Hematopoietic multipotent progenitor cell treated with erythropoietin and hydrocortisone succinate and interleukin-3 and kit ligand, for 8 days (in vitro differentiated cells): ENCODE results near the gene YKT6.
A peak's percentile ranks its signal among the peaks of the same experiment; 100 is the strongest.

Experiments used
- DNase-seq: peaks from one replicate; pipeline ENCODE4 v3.0.0-alpha.2; 2015

Gene YKT6

DNA sequence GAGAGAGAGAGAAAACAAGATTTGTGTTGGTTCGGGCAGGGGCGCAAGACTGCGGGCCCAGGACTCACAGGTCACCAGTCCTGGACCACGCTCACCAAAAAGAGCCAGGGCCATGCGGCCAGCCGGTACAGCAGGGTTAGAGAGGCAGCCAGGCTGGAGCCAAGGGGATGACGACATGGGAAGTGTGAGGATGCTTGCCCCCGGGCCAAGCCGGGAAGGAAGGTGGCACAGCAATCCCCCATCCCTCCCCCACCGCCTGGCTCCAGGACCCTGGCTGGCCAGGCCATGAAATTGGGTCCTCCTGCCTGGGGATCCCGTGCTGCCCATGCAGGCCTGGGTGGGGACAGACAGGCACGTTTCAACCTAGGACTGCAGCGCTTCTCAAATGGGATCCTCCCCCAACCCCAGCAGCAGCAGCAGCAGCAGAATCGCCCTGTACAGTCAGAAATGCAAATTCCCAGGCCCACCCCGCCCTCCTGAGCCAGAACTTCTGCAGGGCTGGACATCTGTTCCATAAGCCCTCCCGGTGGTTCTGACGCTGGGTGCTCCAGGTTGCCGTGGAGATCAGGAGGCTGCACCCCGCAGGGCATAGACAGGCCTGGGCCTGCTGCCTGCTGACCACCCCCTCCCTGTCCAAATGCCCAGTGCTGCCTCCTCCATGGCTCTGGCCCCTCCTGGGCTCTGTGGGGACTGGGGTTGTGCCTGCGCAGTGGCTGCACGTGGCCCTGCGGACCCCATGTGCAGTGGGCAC is 35.0 kb downstream of the YKT6 start:
- DNase-seq: no peak

DNA sequence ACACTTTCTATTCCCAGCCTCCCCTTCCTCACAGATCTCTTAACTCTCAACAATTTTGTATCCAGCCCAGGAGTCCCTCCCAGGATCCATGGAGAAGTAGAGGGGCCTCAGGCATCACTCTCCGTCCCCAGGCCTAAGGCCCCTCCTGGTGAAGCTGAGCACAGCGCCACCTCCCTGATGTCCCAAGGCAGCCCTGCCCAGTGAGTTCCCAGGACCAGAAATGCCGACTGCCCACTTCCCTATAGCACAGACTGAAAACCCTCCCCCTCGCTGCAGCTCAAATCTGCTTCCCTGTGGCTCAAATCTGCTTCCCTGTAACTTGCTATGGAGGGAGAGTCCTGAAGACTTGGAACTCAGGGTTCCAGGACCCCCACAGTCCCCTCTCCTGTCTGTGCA is 35.6 kb downstream of the YKT6 start:
- no peak for DNase-seq

DNA sequence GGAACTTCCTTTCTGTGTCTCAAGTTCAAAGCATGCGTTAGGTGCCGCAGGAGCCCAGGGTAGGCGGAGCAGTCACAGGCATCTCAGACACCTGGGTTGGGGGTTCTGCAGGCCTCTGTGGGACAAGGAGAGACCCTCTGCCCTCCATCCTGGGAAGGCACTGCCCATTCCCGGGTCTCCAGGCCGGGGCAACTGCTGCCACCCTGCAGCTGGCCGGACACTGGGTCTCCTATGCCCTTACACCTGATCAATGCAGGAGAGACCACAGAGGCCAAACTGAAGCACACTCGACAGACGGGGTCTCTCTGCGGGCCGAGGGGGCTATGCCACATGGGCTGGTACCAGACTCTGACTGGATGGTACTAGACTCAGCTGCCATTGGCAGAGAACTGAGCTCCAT is 36.9 kb downstream of the YKT6 start:
- DNase-seq: no peak

DNA sequence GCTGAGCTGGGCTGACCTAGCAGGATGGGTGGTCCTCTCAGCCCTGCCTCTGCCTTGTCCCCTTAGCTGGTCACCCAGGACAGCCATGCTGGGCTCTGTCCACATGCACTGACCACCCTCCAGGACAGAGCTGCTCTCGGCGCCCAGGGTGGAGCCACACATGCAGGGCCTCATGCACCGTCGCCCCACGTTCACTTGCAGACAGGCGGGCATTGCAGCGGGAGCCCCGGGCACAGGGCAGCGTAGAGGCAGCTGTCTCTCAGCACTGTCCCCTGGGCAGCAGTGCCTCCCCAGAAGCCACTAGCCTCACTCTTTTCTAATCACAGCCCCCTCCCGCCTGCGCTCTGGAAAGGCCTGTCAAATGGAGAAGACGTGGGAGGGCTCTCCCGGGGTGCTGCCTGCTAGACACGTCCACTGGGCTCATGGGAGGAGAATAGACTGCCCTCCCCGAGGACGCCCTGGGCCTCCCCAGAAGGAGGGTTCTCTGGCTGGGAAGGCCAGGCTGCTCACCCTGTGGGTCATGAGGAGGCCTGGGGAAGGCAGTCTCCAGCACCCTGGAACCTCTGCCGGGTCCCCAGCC is 37.4 kb downstream of the YKT6 start:
- no peak for DNase-seq

DNA sequence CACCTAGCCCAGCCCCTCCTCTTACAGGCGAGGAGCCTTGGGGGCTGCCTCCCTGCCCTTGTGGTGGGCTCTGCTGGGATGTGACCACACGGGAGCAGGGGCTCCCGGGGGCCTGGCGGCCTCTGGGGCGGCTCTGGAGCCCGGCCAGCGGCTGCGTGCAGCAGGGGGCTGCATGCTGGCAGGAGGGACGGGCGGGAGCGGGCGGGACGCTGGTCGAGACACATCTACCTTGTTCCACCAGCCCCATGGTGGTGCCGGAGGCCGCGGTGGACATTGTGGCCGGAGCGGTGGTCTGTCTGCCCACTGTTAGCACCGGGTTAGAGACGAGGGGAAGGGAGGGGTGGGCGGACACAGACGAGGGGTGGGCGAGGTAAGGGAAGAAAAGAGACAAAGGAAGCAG is 38.6 kb downstream of the YKT6 start:
- no peak for DNase-seq

DNA sequence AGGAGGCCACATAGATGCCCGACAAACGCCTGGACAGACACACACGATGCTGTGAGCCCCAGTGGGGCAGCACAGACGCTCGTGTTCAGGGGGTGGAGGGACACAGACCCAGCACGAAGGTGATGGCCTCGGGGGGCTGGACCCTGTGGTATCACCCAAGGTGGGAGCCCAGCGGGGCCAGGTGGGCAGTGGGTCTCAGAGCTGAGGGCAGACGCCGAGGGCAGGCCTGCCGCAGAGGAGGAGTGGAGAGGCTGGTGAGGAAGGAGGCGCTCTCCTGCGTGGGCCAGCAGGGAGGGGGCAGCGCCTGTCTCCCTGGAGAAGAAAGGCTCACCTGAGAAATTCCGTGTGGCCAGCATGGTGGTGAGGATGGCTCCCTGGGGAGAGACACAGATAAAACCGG is 39.6 kb downstream of the YKT6 start:
- no peak for DNase-seq

DNA sequence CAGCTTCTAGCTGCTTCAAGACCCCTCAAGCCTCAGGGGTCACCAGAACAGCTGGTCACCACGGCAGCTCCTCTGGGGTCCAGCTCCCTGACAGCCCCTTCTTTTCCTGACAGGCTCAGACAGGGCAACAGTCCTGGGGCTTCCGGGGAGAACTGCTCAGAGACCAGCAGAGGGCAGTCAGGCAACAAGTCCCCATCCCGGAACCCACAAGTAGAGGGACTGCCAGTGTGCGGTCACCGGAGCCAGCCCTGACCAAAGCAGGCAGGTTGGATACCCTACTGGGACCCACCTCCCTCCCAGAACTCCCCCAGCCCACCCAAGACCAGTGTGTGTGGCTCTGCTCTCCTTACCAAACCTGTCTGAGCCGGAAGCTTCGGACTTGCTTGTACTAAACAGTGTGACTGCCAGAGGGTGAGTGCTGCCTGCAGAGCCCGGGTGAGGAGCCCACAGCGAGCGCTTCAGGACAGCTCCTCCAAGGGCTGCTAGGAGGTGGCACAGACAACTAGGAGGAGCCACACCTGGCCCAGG is 40.3 kb downstream of the YKT6 start:
- peak; percentile 79 for DNase-seq

DNA sequence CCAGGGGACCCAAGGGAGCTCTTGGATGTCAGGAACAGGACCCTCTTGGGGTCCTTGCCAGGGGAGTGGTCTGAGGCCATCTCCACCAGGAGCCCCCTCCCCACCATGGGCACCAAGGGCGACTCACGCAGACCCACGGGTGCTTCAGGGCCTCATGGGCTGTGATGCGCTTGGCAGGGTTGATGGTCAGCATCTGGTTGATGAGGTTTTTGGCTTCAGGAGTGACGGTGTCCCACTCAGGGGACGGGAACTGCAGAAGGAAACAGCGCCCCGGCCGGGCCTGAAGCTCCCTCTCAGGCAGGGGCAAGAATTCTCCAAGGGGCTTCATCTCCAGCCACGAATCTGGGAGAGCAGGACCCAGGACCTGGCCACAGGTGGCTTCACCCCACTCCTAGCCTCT is 41.3 kb downstream of the YKT6 start:
- DNase-seq: no peak

DNA sequence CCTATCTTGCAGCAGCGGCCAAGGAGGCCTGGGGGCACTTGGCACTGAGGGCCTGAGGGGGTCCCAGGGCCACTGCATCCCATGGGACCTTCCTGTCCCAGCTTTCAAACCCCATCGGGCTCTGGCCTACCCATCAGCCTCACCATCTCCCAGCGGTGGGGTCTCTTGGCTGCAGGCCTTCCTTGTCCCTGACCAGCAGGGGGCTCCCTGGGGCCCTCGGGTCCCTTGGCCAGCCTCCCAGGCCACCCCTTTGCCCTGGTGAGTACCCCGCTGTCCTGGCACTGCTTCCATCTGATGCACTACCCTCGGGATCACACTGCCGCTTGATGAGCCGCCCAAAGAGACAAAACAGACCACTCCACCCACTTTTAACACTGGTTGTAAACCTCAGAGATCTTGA is 43.5 kb downstream of the YKT6 start:
- DNase-seq: peak; percentile 19

DNA sequence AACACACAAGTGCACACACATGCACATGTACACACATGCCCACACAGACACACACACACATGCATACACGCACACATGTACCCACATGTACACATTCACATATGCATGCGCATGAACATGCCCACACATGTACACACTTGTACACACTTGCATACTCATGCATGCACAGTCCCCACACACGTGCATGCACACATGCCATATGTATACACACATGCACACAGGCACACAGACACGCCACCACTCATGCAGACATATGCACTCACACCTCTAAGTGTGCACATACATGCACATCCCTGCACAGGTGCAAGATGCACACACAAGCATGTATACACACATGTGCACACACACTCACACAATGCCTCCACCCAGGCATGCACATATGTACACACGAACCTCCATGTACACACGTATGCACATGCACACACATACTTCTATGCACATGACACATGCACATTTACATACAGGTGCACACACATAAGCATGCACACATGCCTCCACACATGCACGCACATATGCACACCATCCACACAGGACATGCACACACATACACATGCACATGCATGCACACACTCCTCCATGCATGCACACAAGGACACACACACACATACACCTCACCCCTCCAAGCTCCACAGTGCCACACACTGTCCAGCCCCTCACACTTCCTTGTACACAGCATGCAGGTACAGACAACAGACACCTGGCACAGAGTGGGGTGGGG is 45.8 kb downstream of the YKT6 start:
- DNase-seq: no peak

DNA sequence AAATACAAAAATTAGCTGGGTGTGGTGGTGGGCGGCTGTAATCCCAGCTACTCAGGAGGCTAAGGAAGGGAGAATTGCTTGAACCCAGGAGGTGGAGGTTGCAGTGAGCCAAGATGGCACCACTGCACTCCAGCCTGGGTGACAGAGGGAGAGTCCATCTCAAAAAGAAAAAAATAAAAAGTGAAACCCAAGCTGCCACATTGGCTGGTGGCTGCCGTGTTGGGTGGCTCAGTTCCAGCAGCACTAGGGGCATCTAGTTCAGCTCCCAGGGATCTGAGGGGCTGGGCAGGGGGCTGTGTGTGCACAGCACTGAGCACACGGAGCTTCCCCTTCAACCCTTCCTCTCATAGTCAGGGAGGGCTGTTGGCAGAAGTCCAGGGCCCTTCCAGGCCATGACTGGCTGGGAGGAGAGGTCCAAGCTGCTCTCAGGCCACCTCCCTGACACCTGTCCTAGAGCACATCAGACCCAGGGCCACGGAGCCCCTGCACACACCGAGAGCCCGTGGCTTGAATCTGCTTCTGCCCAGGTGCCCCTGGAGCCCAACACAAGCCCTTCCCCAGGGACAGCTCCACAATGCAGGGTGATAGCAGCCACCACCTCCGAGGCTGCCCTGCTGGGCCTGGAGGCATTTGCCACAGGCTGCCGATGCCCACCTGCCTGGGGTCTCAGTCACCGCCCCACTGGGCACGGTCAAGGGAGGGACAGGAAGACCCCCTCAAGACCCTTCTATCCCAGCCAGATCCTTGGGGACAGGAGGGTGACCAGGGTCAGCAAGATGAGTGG is 47.3 kb downstream of the YKT6 start:
- DNase-seq: no peak

DNA sequence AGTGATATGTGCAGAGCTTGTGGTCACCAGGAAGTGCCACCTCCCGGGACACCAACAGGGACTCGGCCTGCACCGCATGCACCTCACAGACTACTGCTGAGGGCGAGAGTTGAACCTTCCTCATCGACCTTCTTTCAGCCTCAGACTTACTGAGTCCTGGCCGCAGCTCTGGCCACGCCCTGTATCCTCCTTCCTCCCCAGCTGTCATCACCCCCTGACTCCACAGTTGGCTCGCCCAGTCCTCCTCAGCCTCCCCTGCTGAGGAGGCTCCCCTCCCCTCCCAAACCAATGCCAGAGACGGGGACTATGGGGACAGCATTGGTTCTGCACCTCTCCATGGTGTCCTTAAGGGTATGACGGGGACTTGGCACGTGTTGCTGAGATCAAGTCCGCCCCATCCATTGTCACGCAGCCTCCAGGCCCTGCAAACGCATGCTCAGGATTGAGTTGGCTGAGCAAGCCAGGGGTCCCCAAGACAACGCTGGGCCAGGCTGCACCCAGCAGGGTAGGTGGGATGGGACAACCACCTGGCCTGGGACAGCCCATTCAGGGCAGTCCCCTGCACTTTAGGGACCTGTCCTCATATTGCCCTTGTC is 49.0 kb downstream of the YKT6 start:
- DNase-seq: no peak

DNA sequence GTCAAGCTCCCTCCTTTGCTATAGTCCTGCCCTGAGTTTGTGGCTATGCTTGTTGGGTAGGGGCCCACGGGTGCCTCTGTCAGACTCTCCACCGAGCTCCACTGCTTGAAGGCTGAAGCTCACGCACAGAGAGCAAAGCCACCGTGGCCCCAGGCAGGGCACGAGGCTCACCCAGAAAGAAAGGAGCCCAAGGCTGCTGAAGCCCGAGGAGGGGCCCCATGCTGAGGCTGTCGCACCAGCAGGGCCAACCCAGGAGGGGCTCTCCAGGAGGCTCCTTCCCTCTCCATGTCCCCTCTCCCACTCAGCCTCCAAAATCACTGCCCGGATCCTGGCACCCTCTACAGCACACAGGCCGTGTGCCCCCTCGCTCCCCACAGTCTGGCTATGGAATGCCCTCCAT is 50.5 kb downstream of the YKT6 start:
- no peak for DNase-seq

DNA sequence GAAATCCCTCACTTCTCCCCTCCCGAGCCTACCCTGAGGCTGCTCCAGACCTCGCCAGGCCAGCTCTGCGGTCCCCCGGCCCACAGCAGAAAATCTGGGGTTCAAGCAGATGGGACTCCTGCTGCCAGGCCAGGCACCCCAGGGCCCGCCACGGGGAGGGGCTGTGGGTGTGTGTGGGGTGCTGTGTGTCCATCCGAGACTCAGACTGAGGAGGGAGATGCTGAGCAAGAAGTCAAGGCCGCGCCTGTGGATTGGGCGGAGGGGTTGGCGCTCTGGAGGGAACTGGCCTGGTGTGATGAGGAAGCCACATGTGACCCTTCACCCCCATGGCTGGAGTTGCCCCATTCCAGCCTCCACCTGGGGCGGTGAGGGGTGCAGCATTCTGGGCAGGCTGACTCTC is 51.1 kb downstream of the YKT6 start:
- no peak for DNase-seq

DNA sequence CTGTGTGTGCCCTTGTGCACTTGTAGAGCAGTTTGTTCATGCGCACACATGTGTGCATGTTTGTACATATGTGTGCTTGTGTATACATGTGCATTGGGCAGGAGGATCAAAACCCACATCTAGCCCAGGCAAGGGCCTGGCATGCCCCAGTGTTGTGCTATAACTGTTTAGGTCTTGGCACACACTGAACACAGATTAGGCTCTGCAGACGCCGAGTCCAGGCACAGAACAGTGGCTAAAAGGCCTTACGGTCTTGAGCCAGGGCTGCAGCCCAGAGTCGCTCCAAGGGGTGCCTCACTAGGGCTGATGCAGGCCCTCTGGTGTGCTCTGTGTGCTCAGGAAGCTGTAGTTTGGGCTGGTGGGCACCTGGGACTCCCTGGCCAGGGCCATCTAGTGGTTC is 55.7 kb downstream of the YKT6 start:
- DNase-seq: no peak

DNA sequence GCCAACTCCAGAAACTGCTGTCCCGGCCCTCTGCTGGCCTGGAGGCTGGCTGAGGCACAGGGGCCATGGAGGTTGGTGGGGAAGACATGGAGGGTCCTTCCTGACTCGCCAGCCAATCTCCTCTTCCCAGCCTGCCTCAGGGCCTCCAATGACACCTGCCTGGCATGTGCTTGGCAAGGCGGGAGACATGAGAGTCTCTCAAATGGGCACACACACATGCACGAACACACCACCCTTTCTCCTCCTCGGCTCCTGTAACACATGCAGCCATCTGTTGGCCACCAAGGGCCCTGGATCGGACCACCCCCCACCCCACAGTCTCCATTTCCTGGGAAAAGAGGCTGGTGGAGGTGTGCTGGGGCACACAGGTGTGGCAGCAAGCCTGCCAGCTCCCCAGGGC is 56.4 kb downstream of the YKT6 start:
- DNase-seq: no peak

DNA sequence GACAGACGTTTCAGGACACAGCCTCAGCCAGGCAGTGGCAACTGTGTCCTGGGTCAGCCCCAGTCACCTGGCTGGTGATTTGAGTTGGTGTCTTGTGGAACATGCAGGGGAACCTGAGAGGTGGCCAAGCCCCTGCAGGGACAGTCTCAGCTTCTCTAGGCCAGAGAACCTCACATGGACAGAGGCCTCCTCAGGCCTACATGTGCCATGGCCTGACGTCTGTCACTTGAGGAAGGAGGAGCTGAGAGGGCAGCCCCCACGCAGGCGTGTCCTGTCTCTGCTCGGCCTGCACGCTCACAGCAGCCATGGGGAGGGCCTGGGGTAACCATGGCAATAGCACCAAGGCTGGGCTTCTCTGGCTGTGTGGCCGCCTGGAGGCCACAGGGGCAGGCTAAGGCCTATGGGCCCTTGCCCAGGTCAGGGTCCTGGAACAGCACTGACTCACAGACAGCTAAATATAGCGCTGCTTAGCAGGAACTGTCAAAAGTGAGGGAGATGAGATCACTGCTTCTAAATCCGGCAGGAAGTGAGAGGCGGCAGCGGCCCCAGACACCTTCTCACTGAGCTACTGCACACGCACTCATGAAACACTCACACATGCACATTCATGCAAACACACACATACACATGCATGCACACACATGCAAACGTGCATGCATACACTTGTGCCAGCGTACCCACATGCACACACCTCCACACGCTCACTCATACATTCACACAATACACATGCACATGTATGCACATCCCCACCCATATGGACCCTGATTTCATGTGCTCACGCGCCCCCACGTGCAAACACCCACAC is 57.0 kb downstream of the YKT6 start:
- peak; percentile 30 for DNase-seq

DNA sequence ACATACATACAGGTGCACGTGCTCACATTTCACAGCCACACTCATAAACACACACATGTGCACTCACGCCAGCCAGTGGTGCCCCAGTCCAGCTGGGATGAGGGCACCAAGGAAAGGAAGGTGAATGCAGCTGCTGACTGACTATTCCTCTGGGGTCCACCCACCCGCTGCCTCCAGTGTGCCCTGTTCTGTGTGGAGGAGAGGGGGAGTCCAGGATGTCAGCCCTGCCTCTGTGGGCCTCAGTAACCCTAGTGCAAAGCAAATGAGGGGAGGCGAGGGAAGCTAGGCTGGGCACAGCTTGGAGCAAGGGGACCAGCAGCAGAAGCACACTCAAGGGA is 57.6 kb downstream of the YKT6 start:
- DNase-seq: no peak

DNA sequence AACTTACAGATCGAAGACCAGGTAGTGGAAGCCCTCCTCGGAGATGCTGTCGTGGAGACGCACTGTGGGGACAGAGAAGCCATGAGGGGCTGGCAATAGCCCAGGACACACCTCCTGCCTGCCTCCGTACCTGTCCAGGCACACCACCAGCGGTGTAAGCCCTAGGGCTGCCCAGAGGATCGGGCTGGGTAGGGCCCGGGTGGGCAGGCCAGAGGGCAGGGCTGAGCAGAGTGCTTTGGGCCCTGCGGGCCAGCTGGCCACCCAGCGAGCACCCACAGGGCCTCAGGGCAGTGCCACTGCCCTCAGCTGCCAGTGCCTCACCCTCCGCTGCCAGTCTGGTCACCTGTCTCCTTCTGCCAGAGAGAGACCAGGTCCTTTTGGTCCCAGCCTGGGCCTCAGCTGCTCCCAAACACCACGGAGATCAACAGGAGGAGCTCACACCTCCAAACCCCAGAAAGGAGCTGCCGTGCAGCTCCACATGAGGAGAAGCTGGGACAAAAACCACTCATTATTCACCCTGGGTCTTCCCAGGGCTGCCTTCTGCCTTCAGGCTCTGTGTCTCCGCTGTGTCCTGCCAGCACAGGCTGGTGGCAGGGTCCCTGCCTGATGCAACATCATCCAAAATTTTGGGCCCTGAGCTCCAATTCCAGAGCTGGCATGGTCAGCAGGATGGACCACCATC is 58.2 kb downstream of the YKT6 start:
- DNase-seq: no peak

DNA sequence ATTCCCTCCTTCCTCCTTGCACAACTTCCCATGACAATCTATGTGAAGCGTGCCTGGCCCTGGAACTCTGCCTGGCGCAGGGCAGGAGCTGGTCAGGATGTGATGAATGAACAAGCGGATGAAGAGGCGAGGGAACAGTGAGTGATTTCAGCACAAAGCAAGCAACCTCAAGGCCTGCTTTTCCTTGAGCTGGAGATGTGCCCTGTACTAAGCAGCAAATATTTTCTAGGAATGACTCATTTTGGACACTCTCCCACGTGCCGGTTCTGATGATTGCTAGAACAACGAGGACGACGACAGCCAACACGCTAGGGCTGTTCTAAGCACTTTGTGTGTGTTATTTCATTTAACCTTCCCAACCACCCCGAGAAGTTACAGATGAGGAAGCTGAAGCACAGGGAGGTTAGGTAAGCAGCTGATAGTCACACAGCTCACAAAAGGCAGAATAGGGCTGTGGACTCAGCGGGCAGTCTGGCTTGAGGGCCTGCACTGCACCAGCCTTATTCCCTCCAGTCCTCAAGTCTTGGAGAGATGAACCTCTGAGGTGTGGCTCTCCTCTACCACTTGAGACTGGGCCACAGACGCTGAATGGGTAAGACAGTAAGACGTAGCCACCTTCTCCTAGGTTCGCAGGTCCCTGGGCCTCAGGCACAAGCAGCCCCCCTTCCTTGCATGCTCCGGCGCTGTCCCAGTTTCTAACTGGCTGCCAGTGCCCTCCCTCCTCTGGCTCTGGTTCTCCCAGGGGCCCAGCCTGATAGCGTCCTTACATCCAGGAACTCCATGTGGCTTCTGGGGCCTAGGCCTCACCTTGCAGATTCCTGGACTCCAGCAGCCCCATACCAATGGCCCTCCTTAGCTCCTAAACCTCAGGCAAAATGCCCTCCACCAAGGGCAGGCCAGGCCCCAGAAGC is 59.0 kb downstream of the YKT6 start:
- DNase-seq: no peak
